GM06990 (cell line): ENCODE measurements around the gene PDXK.

Experiments
- DNase-seq: peaks from one replicate; pipeline ENCODE4 v3.0.0-alpha.2; 2011; ENCODE audit not compliant: insufficient read length; ENCODE audit errors: extremely low read depth
- H3K27me3 ChIP-seq: replicated peaks from 2 replicates; pipeline ENCODE4 v1.6.0; 2011; ENCODE audit warnings: low read length; ENCODE audit not compliant: control insufficient read depth, insufficient read depth
- H3K36me3 ChIP-seq: 2 replicates; pipeline ENCODE4 v1.5.1; 2011; ENCODE audit warnings: low read length; ENCODE audit not compliant: control insufficient read depth, insufficient read depth
- H3K4me3 ChIP-seq: replicated peaks from 2 replicates; pipeline ENCODE4 v1.5.1; 2011; ENCODE audit warnings: low read depth, mild to moderate bottlenecking, control low read depth, low read length
- CTCF ChIP-seq: IDR thresholded peaks from 2 replicates; pipeline ENCODE4 v1.5.1; 2011; ENCODE audit warnings: low read length, control low read depth, mild to moderate bottlenecking, inconsistent platforms; ENCODE audit not compliant: insufficient read depth, poor library complexity, severe bottlenecking

The PDXK gene

GRCh38 chr21:43701936-43702784 lies 16.8 kb upstream of the PDXK start:
- Histone ChIP-seq H3K4me3 (no peak overlapping the region), H3K27me3 (no peaks in the 10 kb centered on the region), H3K36me3 (no peaks in the 10 kb centered on the region)
- no peak for TF ChIP-seq CTCF
- DNase-seq = no peak

- Histone ChIP-seq H3K36me3 (no peaks in the 10 kb centered on the region), H3K27me3 (no peaks in the 10 kb centered on the region), H3K4me3 (no peak overlapping the region)
- no peak for TF ChIP-seq CTCF
- DNase-seq = no peak
These were observed 16.2 kb upstream of the PDXK start for GRCh38 chr21:43702785-43703034.

DNA sequence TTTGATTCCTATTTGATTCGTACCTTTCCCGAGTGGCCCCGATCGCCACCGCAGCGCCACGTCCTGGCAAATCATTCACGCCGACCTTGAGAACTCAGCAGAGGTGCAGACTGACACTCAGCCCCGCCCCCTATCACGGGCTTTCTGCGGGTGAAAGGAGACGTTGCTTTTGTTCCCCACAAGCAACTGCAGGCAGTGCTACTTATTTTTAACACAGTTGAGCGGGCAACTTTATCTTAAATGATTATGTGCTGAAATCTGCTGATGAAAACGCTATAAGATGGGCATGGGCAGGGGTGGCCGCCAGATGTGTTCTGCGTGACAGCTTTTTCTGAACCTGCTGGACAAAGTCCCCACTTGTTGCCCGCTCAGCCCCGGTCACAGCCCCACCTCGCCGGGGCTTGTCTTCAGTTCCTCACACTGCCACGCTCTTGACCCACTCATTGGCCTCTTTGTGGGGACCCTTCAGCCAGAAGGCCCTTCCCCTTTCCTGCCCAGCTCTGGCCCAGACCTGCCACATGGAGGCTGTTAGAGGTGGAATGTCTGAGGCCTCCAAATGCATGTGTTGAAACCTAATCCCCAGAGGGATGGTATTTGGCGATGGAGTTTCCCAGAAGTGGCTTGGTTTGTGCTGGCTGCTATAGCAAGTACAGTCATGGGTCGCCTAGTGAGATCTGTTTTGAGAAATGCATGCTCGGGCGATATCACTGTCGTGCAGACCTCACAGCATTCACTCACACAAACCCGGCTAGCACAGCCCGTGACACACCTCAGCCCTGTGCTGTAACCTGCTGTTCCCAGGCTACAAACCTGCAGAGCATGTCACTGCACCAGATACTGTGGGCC lies 15.7 kb upstream of the PDXK start:
- no peak overlapping the region for H3K4me3 ChIP-seq

DNA sequence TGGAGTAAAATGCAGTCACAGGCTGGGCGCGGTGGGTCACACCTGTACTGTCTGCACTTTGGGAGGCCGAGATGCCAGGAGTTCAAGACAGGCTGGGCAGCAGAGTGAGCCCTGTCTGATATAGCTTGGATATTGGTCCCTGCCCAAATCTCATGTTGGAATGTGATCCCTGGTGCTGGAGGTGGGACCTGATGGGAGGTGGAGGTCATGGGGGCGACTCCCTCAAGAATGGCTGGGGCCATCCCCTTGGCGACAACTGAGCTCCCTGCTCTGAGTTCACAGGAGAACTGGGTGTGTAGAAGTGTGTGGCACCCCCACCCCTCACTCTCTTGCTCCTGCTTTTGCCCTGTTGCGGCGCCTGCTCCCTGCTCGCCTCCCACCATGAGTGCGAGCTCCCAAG lies 11.5 kb upstream of the PDXK start:
- TF ChIP-seq CTCF = no peak
- Histone ChIP-seq H3K27me3 (no peaks in the 10 kb centered on the region), H3K36me3 (no peaks in the 10 kb centered on the region), H3K4me3 (no peak overlapping the region)
- no peak for DNase-seq

More for the DNA sequence above, 15.7 kb upstream of the PDXK start:
- Histone ChIP-seq H3K27me3 (no peaks in the 10 kb centered on the region), H3K36me3 (no peaks in the 10 kb centered on the region)
- TF ChIP-seq CTCF = no peak
- DNase-seq = no peak

- DNase-seq = no peak
- Histone ChIP-seq H3K4me3 (no peak overlapping the region), H3K36me3 (no peaks in the 10 kb centered on the region), H3K27me3 (no peaks in the 10 kb centered on the region)
- TF ChIP-seq CTCF = no peak
These were observed 10.1 kb upstream of the PDXK start for GRCh38 chr21:43708745-43709381.
